ENCODE data around the gene LRRTM3.

The LRRTM3 gene

DNA sequence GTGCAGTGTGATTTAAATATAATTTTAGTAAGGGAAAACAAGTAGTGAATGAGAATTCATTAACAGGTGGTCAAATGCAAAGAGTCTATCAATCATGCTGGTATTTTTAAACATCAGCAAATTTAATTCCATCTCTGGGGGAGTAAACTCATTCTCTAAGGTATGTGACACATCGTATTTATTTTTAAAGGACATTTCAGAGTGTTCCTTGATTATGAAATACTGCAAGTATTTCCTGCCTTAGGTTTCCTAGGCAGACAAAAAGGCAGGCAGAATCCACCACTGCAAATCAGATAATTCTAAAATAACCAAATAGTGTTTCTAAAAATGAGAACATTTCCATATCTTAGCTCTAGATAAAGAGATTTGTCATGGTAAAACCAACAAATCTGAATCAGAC, 193.8 kb downstream of the LRRTM3 start:
- DNase-seq (ENCODE audit: low read depth), result no peak

DNA sequence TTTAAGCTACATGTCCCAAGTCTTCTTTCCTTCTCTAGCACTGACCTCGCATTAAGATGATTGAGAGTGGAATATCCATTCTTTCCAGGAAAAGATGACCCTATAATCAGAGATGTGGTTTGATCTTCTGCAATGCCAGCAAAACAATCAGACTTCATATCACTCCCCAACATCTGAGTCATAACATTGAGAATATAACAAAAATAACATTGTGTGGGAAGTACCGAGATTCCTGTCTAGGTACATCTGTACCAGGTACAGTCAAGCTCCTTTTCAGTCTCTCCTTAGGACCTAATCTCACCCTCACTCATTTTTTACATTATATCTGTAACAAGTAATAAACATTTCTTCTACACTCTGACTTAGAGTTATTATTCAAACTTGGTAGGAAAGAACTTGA, 201.6 kb downstream of the LRRTM3 start:
- DNase-seq (ENCODE audit: low read depth), result no peak

- DNase-seq (ENCODE audit: low read depth), result no peak
Measured at GRCh38 chr10:67140641-67141040, 214.8 kb downstream of the LRRTM3 start.

DNA sequence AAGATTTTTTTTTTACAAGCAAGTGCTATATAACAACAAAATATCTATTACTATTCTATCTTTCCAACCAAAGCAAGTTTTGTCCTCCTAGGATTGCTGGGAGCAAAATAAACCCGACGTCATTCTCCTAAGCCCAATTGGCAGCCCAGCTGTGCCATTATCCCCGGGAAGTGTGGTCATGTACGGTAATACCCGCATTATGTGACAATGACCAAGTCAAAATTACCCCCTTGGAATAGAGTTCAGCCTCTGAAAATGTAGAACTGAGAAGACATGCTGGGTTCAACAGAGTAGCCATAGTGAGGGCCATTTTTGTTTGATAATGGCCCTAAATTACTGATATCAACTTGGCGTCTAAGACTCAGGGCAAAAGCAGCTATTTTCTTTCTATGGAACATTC, 215.5 kb downstream of the LRRTM3 start:
- DNase-seq (ENCODE audit: low read depth), result no peak

GRCh38 chr10:67144530-67144929, 218.7 kb downstream of the LRRTM3 start:
- no peak for DNase-seq (ENCODE audit: low read depth)

Measured in activated T-cell treated with anti-CD3 and anti-CD28 coated beads for 48 hours (primary cell).